Neural progenitor cell (in vitro differentiated cells): ENCODE measurements around the gene PLA2G4B. TPM values are rescaled to one million over a fixed set of nuclear protein-coding genes. Genes with fewer than 3 reads are reported as not detected.

Experiments
- DNase-seq: peaks from one replicate; pipeline ENCODE4 v3.0.0-alpha.2; 2016; ENCODE audit warnings: low spot score
- H2AFZ ChIP-seq: fragments of 200-600 bp; sonication (generic); replicated peaks from 2 replicates; pipeline ENCODE4 v1.6.1; 2016; ENCODE audit warnings: antibody characterized with exemption
- H3F3A ChIP-seq: fragments of 200-600 bp; sonication (generic); 2 replicates; pipeline ENCODE4 v1.6.1; 2016; ENCODE audit warnings: antibody characterized with exemption, low read depth
- H3K27ac ChIP-seq: fragments of 200-600 bp; sonication (generic); 2 replicates; pipeline ENCODE4 v1.5.1; 2016; ENCODE audit warnings: mild to moderate bottlenecking
- H3K27me3 ChIP-seq: fragments of 200-600 bp; sonication (generic); 2 replicates; pipeline ENCODE4 v1.6.1; 2016; ENCODE audit warnings: mild to moderate bottlenecking, moderate library complexity
- H3K36me3 ChIP-seq: fragments of 200-600 bp; sonication (generic); 2 replicates; pipeline ENCODE4 v1.5.1; 2016
- H3K4me1 ChIP-seq: fragments of 200-600 bp; sonication (generic); 2 replicates; pipeline ENCODE4 v1.6.1; 2016; ENCODE audit warnings: mixed run types
- H3K4me2 ChIP-seq: fragments of 200-600 bp; sonication (generic); 2 replicates; pipeline ENCODE4 v1.6.1; 2016
- H3K4me3 ChIP-seq: fragments of 200-600 bp; sonication (generic); 2 replicates; pipeline ENCODE4 v1.5.1; 2016
- H3K79me2 ChIP-seq: fragments of 200-600 bp; sonication (generic); 2 replicates; pipeline ENCODE4 v1.6.1; 2016; ENCODE audit warnings: low read depth
- H3K9ac ChIP-seq: fragments of 200-600 bp; sonication (generic); 2 replicates; pipeline ENCODE4 v1.6.1; 2016
- H3K9me3 ChIP-seq: fragments of 200-600 bp; sonication (generic); 2 replicates; pipeline ENCODE4 v1.5.1; 2016; ENCODE audit warnings: low read depth
- H4K20me1 ChIP-seq: fragments of 200-600 bp; sonication (generic); 2 replicates; pipeline ENCODE4 v1.6.1; 2016; ENCODE audit warnings: low read depth
- H3K27ac Mint-ChIP-seq: 3 replicates; pipeline ENCODE4 v1.8.0; 2021; ENCODE audit warnings: mixed read lengths
- H3K27me3 Mint-ChIP-seq: 2 replicates; pipeline ENCODE4 v1.8.0; 2022; ENCODE audit warnings: low read depth, mild to moderate bottlenecking, inconsistent platforms, moderate library complexity, mixed read lengths; ENCODE audit not compliant: insufficient read depth
- H3K36me3 Mint-ChIP-seq: 3 replicates; pipeline ENCODE4 v1.8.0; 2021; ENCODE audit warnings: mixed read lengths
- H3K4me1 Mint-ChIP-seq: 3 replicates; pipeline ENCODE4 v1.8.0; 2021; ENCODE audit warnings: mixed read lengths
- H3K4me3 Mint-ChIP-seq: 3 replicates; pipeline ENCODE4 v1.8.0; 2021; ENCODE audit warnings: mild to moderate bottlenecking, moderate library complexity, mixed read lengths
- H3K9me3 Mint-ChIP-seq: 3 replicates; pipeline ENCODE4 v1.8.0; 2020; ENCODE audit warnings: mixed read lengths
- CTCF ChIP-seq: fragments of 200-600 bp; sonication (generic); IDR thresholded peaks from 2 replicates; pipeline ENCODE4 v1.5.1; 2017; ENCODE audit warnings: antibody characterized with exemption, mild to moderate bottlenecking
- EZH2 ChIP-seq: fragments of 200-600 bp; sonication (generic); IDR thresholded peaks from 2 replicates; pipeline ENCODE4 v1.6.1; 2017; ENCODE audit warnings: antibody characterized with exemption, mild to moderate bottlenecking, moderate library complexity
- EZH2phosphoT487 ChIP-seq: fragments of 200-600 bp; sonication (generic); IDR thresholded peaks from 2 replicates; pipeline ENCODE4 v1.6.1; 2017; ENCODE audit warnings: antibody characterized with exemption
- total RNA-seq: library from RNA; depleted of rRNA; stranded (reverse); fragments of >200 nt; gene quantifications from 2 replicates; pipeline ENCODE4 v1.2.3, GENCODE V29; 2015; ENCODE audit warnings: low replicate concordance

Gene PLA2G4B
- total RNA-seq, 1 donor from 2014 or later, result 2.0 TPM

DNA sequence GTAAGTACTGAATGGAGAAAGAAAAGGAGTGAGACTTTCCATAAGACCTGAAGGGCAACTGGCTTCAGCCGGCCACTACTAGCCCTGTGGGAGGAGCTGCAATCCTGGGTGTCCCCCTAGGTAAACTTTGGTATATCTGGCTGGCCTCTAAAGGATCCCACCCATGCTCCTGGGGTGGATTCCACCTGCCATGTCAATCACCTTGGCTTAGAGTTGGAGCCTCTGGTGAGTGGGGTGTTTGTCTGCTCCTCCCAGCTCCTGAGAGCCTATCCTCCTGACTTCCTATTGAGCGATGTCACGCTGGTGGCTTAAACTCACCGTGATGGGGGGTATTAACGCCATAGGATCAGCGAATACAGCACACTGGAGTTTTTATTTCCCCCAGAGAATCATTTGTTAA, 52.6 kb downstream of the PLA2G4B start:
- peak; percentile 35 for DNase-seq
- Histone ChIP-seq H3K36me3 (no peaks in the 10 kb centered on the region), H2AFZ (no peak overlapping the region), H3K4me1 (peaks cover 22% of the 10 kb centered on the region), H3K4me2 (peak overlapping the region; percentile 35), H3K27me3 (no peaks in the 10 kb centered on the region), H3K4me3 (no peak overlapping the region), H3K9me3 (no peaks in the 10 kb centered on the region), H3F3A (peaks cover 12% of the 10 kb centered on the region), H3K27ac (no peak overlapping the region), H3K9ac (no peak overlapping the region), H4K20me1 (no peaks in the 10 kb centered on the region), H3K79me2 (no peaks in the 10 kb centered on the region)
- Mint-ChIP-seq H3K4me3 (no peak overlapping the region), H3K36me3 (no peaks in the 10 kb centered on the region), H3K9me3 (no peaks in the 10 kb centered on the region), H3K4me1 (peaks cover 22% of the 10 kb centered on the region), H3K27me3 (peaks cover 10% of the 10 kb centered on the region), H3K27ac (peak overlapping the region; percentile 46)
- TF ChIP-seq EZH2 (no peak), CTCF (no peak), EZH2phosphoT487 (no peak)

DNA sequence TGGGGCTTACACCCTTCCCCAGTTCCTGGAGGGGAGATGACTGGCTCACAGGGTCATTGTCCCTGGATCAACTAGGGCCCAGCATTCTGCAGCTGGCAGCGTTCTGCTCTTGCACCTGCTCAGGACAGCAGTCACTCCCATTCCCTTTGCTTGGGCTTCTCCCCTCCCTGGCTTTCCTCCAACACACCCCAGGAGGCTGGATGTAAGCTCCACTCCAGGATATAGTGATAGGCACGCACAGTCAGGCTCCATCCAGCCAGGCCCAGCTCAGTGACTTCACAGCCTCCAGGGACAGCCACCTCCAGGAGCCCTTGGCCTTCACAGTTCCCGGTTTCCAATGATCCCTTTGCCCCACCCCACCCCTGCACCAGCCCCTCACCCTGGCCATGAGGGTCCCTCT, 53.3 kb downstream of the PLA2G4B start:
- H3K79me2 ChIP-seq, result no peaks in the 10 kb centered on the region
- no peak overlapping the region for H3K9ac ChIP-seq
- Mint-ChIP-seq H3K4me3 (no peak overlapping the region), H3K36me3 (no peaks in the 10 kb centered on the region), H3K27me3 (peaks cover 7% of the 10 kb centered on the region), H3K9me3 (no peaks in the 10 kb centered on the region), H3K27ac (no peak overlapping the region), H3K4me1 (peaks cover 20% of the 10 kb centered on the region)
- H3K27ac ChIP-seq, result no peak overlapping the region
- no peaks in the 10 kb centered on the region for H3K27me3 ChIP-seq
- no peak for TF ChIP-seq EZH2
- peaks cover 12% of the 10 kb centered on the region for H3F3A ChIP-seq
- no peaks in the 10 kb centered on the region for H4K20me1 ChIP-seq
- no peak for DNase-seq
- no peaks in the 10 kb centered on the region for H3K9me3 ChIP-seq
- H3K4me3 ChIP-seq, result no peak overlapping the region
- H2AFZ ChIP-seq, result no peak overlapping the region
- H3K4me2 ChIP-seq, result no peak overlapping the region
- no peaks in the 10 kb centered on the region for H3K36me3 ChIP-seq
- H3K4me1 ChIP-seq, result peaks cover 17% of the 10 kb centered on the region

GRCh38 chr15:41892621-41893421, 54.2 kb downstream of the PLA2G4B start:
- no peaks in the 10 kb centered on the region for H3K27me3 ChIP-seq
- Mint-ChIP-seq H3K27me3 (peaks cover 7% of the 10 kb centered on the region), H3K4me3 (no peak overlapping the region), H3K27ac (no peak overlapping the region), H3K9me3 (no peaks in the 10 kb centered on the region), H3K4me1 (peaks cover 20% of the 10 kb centered on the region), H3K36me3 (no peaks in the 10 kb centered on the region)
- H3F3A ChIP-seq, result peaks cover 12% of the 10 kb centered on the region
- no peak overlapping the region for H3K4me3 ChIP-seq
- TF ChIP-seq EZH2 (no peak), EZH2phosphoT487 (no peak), CTCF (no peak)
- no peaks in the 10 kb centered on the region for H3K9me3 ChIP-seq
- no peaks in the 10 kb centered on the region for H4K20me1 ChIP-seq
- H2AFZ ChIP-seq, result no peak overlapping the region
- no peak overlapping the region for H3K9ac ChIP-seq
- no peak overlapping the region for H3K27ac ChIP-seq
- H3K4me1 ChIP-seq, result peaks cover 18% of the 10 kb centered on the region
- H3K4me2 ChIP-seq, result no peak overlapping the region
- DNase-seq, result no peak
- H3K79me2 ChIP-seq, result no peaks in the 10 kb centered on the region
- H3K36me3 ChIP-seq, result no peaks in the 10 kb centered on the region
